Stimulated activated CD8-positive, alpha-beta memory T cell treated with anti-CD3 and anti-CD28 coated beads, Interleukin-7, amount 100 ng/mL, for 1 hour (primary cell): Measurements from ENCODE around the gene DNAH6.
"Not testable (repeated sequence)": the region's sequence is repeated elsewhere in the genome, so short reads cannot be mapped to it uniquely, and the experiment has no call there.

Experiments used
- DNase-seq, 2 donors: peaks; one replicate each; pipeline ENCODE4 v3.0.0-alpha.2; 2020; ENCODE audit warnings: low read depth in 2 of 2

DNAH6 gene

GRCh38 chr2:84516234-84516986 lies at the start of gene DNAH6:
TSS of gene DNAH6 (plus strand) at chr2:84516498. CDS start at chr2:84517827, 1,329 bp downstream.
- DNase-seq: peak; percentile 63 to 68

GRCh38 chr2:84467389-84467788 lies 48.9 kb upstream of the DNAH6 start:
- no peak for DNase-seq

DNA sequence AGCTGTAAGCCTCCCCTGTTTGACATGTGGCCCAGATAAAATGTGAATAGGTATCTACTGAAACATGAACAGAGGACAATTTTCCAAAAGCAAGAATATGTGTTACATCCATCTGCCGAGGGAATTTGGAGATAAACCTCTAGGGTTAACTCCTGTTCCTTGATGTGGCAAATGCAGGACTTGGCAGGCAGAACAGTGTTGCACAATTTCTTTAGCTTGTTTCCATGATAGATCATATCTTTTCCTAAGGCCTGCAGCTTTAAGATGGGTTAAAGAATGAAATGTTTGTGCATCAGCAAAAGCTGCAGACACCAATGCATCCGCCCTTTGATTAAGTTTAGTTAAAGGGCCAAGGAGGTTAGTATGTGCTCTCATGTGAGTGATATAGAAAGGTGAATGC lies 43.9 kb upstream of the DNAH6 start:
- DNase-seq: not testable (repeated sequence)

- DNase-seq: no peak
These were observed 43.3 kb upstream of the DNAH6 start for GRCh38 chr2:84472856-84473565.

GRCh38 chr2:84474176-84474575 lies 42.1 kb upstream of the DNAH6 start:
- DNase-seq: no peak

GRCh38 chr2:84477886-84478285 lies 38.4 kb upstream of the DNAH6 start:
- no peak for DNase-seq

DNA sequence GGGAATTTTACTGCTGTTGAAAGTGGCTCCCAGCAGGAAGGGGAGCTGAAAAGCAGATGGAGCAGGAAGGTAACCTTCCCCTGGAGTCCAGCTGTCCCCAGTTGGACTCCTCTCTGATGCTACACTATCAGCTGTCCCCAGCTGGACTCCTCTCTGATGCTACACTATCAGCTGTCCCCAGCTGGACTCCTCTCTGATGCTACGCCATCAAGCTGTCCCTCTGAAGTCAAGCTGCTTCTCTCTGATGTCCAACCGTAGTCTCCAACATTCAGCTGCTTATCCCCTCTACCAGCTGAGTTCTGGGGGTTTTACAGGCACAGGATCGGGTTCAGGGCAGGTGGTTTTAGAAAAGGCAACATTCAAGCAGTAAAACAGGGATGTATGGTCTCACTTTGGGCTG lies 37.4 kb upstream of the DNAH6 start:
- no peak for DNase-seq

DNA sequence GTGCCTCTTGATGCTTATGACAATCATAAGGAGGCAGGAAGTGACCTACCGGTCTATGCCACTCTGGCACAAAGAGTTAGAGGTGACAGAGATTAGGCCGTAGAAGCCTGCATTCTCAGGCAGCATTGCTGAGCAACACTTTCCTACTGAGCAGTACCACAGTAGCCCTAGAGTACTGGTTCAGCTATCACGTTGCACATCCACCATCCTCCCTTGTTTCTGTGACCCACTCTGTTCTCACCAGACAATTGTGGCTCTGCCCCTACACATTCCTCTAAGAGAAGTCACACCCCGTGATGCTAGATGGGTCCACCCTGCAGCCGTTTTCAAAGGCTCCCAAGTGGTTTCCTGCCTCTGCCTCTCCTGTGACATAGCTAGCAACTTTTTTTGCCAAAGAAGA lies 34.6 kb upstream of the DNAH6 start:
- no peak for DNase-seq

- DNase-seq: no peak
These were observed 33.7 kb upstream of the DNAH6 start for GRCh38 chr2:84482603-84483002.

- no peak for DNase-seq
These were observed 33.0 kb upstream of the DNAH6 start for GRCh38 chr2:84483320-84483719.

DNA sequence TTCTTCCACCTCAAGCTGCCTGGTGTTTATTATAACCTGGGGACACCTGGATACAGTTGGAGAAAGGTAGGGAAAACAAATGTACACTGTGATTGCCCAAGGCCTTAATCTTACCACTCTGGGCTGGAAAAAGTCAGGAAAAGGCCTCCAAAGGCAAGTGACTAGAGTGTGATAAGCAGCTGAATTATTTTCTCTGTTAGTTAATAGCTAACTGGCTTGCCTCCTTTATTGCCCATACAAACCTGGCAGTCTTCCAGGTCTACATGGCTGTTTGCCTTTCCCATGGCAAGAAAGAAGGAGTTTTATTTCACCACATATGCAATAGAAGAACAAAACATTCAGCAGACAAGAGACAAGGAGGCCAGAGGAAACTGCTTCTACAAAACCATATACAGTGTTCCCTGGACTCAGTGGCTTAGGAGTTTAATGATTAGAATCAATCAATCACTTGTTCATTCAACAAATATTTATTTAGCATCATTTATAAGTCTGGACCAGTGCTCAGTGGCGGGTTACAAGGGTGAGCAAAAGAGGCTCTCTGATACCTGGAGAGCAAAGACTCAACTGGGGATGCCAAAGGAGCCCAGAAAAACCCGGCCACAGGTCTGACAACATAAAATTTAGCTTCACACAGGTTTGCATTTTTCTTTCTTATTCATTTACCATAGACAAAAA lies 29.7 kb upstream of the DNAH6 start:
- DNase-seq: no peak

DNA sequence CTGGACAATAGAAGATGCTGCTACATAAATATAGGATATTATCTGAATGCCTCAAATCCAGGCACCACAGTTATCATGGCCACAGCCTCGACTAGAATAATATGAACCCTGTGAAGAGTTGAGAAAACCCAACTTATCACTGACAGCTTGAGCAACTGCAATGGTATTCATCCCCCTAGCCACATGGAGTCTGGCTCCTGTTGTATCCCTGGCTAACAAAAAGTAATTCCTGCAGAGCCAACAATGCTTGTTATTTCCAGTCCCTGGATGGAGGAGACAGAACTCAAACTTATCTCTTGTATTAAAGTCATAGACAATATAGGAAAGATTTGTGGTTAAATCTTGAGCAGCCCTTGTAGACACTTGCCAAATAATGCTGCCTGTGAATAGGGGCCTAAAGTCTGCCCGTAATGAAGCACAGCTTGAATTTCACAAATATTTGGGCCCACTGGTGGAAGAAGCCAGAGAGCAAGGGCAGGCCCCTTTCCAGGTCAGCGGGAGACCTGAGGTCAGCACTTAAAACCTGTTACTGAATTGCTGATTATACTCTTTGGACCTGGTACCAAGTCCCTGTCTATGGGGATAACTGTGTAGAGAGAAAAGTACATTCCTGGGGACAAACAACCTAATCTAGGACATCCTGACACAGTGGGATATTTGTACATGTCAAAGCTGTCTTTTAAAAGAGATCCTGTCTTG lies 28.9 kb upstream of the DNAH6 start:
- no peak for DNase-seq

DNA sequence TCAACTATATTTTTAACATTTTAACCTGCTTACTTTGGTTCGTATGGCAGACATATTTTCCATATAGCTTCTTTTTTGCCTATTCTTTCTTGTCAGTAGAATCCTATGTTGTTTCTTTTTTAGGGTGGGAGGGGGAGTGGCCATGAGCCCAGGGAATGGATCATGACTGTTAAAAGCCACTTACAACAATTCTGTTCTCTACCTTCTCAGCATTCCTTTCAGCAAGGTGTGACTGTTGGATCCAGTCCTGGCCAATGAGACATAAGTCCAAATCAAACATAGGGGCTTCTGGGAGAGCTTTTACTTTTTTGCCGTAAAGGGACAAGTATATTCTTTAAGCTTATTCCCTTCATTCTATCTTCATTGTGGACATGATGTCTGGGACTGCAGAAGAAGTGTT lies 25.0 kb upstream of the DNAH6 start:
- no peak for DNase-seq

DNA sequence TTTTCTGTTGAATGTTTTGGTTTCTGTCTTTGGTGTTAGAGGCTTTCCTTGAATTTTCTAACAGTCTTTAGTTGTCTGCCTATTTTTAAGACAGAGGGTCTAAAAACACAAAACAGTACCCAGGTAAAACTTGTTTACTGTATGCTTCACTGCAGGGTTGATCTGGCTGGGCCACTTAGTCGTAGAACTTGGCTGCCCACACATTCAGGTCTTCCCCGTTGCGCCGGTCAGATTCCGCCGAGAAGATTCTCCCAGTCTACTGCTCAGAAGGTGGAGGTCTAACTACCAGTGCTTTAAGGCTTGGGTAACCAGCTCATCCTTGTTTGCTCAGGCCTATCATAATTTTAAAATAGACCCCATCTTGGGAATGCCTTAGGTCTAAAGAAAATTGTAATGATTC lies 24.6 kb upstream of the DNAH6 start:
- no peak for DNase-seq

- no peak for DNase-seq
These were observed 23.7 kb upstream of the DNAH6 start for GRCh38 chr2:84492571-84492970.

DNA sequence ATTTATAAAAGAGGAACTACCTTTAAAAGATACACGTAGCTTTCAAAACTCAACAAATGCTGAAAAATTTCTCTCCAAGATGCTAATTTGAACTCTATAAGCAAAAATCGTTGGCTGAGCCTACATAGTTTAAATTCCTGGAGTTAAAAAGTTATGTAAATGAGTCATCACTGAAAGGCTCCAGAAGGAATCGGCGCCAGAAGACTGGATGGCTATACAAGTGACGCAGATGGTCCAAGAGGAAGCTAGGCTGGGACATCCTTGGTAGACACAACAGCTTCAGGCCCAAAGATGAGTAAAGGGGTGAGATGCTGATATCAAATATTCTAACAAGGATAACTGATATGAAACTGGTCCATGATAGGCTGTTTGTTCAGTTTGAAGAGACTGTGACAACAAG lies 22.8 kb upstream of the DNAH6 start:
- DNase-seq: no peak

DNA sequence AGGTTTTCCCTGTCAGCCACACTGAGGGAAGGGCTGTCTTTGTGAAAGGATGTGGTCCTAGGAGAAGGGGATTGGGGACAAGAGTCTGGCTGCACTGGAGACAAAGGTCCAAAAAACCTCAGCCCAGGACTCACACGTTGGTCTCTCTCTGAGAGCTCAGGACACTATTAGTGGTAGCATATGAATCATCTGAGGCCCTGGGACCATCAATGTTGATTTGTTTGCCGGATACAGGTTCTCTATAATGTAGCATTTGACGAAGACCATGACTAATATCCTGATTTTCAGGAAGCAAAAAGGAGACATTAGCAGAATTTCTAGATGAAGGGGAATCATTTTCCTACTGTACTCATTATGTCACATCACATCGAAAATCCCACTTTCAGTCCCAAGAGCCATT lies 22.2 kb upstream of the DNAH6 start:
- DNase-seq: no peak

DNA sequence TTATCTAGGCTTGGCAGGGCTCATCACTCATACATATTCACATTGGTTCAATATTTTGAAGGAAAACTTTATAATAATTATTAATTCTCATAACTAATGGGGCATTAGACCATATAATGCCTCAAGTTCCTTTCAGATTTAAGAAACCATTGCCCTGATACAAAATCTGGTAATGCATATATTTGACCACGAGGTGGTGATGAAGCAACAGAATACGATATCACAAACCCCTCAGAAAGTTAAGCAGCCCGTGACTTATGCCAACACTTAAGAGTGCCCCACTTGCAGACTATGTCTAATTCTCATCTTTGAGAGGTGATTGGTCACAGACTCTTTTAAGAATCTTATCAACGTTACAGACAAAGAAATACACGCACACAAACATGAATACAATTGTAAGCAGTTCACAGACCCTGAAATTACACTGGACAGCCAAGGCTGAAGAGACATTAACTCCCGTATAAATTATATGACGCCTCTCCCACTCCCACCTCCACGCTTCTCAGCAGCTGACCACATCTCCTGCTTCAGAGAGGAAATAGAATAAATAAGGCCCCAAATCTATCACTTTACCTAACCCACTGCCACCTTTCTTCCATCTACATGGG lies 20.7 kb upstream of the DNAH6 start:
- DNase-seq: no peak

GRCh38 chr2:84496386-84496785 lies 19.9 kb upstream of the DNAH6 start:
- no peak for DNase-seq

GRCh38 chr2:84497285-84497684 lies 19.0 kb upstream of the DNAH6 start:
- DNase-seq: no peak

- DNase-seq: no peak
These were observed 18.0 kb upstream of the DNAH6 start for GRCh38 chr2:84498150-84498799.
